ENCODE results near the gene MS4A10. TPM values are rescaled to one million over a fixed set of nuclear protein-coding genes. Genes with fewer than 3 reads are reported as not detected.

The MS4A10 gene
- total and polyA plus RNA-seq, 2 experiments from 2014 or later, result not detected

DNA sequence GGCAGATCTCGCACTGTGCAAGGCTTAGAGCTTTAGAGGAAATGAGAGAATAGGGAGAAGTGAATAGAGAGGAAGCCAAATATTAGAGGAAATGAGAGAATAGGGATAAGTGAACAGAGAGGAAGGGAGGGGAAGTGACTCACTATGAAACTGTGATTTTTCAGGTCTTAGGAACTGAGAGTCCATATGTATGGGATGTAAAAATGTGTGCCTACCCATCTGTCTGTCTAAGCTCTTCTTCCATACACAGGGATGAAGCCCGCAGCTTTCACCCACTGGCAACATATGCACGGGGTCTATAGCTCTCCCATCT is 50.4 kb downstream of the MS4A10 start (continued):
- TF ChIP-seq, protein P1, sequence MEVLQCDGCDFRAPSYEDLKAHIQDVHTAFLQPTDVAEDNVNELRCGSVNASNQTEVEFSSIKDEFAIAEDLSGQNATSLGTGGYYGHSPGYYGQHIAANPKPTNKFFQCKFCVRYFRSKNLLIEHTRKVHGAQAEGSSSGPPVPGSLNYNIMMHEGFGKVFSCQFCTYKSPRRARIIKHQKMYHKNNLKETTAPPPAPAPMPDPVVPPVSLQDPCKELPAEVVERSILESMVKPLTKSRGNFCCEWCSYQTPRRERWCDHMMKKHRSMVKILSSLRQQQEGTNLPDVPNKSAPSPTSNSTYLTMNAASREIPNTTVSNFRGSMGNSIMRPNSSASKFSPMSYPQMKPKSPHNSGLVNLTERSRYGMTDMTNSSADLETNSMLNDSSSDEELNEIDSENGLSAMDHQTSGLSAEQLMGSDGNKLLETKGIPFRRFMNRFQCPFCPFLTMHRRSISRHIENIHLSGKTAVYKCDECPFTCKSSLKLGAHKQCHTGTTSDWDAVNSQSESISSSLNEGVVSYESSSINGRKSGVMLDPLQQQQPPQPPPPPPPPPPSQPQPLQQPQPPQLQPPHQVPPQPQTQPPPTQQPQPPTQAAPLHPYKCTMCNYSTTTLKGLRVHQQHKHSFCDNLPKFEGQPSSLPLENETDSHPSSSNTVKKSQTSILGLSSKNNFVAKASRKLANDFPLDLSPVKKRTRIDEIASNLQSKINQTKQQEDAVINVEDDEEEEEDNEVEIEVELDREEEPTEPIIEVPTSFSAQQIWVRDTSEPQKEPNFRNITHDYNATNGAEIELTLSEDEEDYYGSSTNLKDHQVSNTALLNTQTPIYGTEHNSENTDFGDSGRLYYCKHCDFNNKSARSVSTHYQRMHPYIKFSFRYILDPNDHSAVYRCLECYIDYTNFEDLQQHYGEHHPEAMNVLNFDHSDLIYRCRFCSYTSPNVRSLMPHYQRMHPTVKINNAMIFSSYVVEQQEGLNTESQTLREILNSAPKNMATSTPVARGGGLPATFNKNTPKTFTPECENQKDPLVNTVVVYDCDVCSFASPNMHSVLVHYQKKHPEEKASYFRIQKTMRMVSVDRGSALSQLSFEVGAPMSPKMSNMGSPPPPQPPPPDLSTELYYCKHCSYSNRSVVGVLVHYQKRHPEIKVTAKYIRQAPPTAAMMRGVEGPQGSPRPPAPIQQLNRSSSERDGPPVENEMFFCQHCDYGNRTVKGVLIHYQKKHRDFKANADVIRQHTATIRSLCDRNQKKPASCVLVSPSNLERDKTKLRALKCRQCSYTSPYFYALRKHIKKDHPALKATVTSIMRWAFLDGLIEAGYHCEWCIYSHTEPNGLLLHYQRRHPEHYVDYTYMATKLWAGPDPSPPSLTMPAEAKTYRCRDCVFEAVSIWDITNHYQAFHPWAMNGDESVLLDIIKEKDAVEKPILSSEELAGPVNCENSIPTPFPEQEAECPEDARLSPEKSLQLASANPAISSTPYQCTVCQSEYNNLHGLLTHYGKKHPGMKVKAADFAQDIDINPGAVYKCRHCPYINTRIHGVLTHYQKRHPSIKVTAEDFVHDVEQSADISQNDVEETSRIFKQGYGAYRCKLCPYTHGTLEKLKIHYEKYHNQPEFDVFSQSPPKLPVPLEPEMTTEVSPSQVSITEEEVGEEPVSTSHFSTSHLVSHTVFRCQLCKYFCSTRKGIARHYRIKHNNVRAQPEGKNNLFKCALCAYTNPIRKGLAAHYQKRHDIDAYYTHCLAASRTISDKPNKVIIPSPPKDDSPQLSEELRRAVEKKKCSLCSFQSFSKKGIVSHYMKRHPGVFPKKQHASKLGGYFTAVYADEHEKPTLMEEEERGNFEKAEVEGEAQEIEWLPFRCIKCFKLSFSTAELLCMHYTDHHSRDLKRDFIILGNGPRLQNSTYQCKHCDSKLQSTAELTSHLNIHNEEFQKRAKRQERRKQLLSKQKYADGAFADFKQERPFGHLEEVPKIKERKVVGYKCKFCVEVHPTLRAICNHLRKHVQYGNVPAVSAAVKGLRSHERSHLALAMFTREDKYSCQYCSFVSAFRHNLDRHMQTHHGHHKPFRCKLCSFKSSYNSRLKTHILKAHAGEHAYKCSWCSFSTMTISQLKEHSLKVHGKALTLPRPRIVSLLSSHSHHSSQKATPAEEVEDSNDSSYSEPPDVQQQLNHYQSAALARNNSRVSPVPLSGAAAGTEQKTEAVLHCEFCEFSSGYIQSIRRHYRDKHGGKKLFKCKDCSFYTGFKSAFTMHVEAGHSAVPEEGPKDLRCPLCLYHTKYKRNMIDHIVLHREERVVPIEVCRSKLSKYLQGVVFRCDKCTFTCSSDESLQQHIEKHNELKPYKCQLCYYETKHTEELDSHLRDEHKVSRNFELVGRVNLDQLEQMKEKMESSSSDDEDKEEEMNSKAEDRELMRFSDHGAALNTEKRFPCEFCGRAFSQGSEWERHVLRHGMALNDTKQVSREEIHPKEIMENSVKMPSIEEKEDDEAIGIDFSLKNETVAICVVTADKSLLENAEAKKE (CRISPR knock-in tag; IDR thresholded peaks at IDR 0.05), result no peak
- no peak for TF ChIP-seq ZNF331 (CRISPR knock-in tag; IDR thresholded peaks at IDR 0.05; ENCODE audit: low read depth)

DNA sequence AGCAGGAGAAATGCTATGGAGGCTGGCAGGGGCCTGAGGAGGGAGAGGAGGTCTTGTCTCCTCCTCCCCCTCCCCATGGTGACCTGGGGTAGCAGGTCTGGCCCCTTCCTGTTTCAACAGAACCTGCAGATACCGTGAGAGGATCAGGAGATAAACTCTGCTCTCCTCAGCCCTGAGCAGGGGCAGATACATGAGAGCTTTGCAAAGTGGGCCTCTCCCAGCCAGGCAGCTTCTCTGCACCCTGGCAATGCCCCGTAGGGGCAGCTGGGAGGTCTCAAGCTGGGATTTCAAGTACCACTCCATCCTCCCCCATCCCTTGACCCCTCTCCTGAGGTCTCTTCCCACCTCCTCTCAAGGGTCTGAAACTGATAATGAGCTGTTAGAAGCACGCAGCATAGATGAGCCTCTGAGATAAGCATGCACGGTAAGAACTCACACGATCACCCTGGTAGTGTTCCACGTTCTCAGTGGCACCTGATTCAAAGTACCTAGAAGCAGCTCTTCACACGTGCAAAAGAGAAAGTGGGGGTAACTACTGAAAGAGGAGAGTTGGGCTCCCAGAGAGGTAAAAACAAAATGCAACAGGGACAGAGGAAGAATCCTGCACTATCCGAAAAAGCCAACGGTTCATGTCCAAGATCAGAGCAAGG is 51.9 kb downstream of the MS4A10 start:
- Histone ChIP-seq H3K4me1 (ENCODE audit: insufficient read depth) (peaks cover 4% of the 10 kb centered on the region), H3K79me2 (replicated peaks; ENCODE audit: insufficient read depth) (no peaks in the 10 kb centered on the region), H3K36me3 (ENCODE audit: insufficient read depth) (no peaks in the 10 kb centered on the region), H3K4me3 (no peak overlapping the region), H3K27me3 (ENCODE audit: insufficient read depth) (no peaks in the 10 kb centered on the region), H3K4me2 (no peak overlapping the region), H3F3A (replicated peaks; ENCODE audit: low read depth) (no peaks in the 10 kb centered on the region), H3K9me2 (ENCODE audit: insufficient read depth) (0 out of 2 replicates have a peak, but pooled peaks cover 4% of the 10 kb centered on the region), H4K20me1 (replicated peaks; ENCODE audit: insufficient read depth) (no peaks in the 10 kb centered on the region; the same call in 1 of the 2 replicates), H3K27ac (ENCODE audit: low read depth) (no peak overlapping the region), H2AFZ (no peak overlapping the region)
- Mint-ChIP-seq H3K4me1 (peaks cover 13% of the 10 kb centered on the region), H3K9me3 (no peaks in the 10 kb centered on the region; the same call in 1 of the 3 replicates), H3K27me3 (ENCODE audit: insufficient read depth, low read depth, poor library complexity) (peaks cover 16% of the 10 kb centered on the region), H3K27ac (no peak overlapping the region), H3K4me3 (no peak overlapping the region), H3K36me3 (ENCODE audit: low read depth) (no peaks in the 10 kb centered on the region)
- no peak for ATAC-seq
- TF ChIP-seq, protein P2, sequence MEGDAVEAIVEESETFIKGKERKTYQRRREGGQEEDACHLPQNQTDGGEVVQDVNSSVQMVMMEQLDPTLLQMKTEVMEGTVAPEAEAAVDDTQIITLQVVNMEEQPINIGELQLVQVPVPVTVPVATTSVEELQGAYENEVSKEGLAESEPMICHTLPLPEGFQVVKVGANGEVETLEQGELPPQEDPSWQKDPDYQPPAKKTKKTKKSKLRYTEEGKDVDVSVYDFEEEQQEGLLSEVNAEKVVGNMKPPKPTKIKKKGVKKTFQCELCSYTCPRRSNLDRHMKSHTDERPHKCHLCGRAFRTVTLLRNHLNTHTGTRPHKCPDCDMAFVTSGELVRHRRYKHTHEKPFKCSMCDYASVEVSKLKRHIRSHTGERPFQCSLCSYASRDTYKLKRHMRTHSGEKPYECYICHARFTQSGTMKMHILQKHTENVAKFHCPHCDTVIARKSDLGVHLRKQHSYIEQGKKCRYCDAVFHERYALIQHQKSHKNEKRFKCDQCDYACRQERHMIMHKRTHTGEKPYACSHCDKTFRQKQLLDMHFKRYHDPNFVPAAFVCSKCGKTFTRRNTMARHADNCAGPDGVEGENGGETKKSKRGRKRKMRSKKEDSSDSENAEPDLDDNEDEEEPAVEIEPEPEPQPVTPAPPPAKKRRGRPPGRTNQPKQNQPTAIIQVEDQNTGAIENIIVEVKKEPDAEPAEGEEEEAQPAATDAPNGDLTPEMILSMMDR (conservative IDR thresholded peaks at IDR 0.05; ENCODE audit: low read depth in 2 of 2), result no peak
- TF ChIP-seq EZH2 (IDR thresholded peaks at IDR 0.05; ENCODE audit: low read depth, unreplicated experiment), result no peak
- TF ChIP-seq EZH2phosphoT487 (IDR thresholded peaks at IDR 0.05; ENCODE audit: unreplicated experiment), result no peak
- no peak for TF ChIP-seq POLR2AphosphoS5 (IDR thresholded peaks at IDR 0.05; ENCODE audit: low read depth)
- TF ChIP-seq, protein P3, sequence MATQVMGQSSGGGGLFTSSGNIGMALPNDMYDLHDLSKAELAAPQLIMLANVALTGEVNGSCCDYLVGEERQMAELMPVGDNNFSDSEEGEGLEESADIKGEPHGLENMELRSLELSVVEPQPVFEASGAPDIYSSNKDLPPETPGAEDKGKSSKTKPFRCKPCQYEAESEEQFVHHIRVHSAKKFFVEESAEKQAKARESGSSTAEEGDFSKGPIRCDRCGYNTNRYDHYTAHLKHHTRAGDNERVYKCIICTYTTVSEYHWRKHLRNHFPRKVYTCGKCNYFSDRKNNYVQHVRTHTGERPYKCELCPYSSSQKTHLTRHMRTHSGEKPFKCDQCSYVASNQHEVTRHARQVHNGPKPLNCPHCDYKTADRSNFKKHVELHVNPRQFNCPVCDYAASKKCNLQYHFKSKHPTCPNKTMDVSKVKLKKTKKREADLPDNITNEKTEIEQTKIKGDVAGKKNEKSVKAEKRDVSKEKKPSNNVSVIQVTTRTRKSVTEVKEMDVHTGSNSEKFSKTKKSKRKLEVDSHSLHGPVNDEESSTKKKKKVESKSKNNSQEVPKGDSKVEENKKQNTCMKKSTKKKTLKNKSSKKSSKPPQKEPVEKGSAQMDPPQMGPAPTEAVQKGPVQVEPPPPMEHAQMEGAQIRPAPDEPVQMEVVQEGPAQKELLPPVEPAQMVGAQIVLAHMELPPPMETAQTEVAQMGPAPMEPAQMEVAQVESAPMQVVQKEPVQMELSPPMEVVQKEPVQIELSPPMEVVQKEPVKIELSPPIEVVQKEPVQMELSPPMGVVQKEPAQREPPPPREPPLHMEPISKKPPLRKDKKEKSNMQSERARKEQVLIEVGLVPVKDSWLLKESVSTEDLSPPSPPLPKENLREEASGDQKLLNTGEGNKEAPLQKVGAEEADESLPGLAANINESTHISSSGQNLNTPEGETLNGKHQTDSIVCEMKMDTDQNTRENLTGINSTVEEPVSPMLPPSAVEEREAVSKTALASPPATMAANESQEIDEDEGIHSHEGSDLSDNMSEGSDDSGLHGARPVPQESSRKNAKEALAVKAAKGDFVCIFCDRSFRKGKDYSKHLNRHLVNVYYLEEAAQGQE (IDR thresholded peaks at IDR 0.05; ENCODE audit: unreplicated experiment), result no peak
- no peak for DNase-seq (ENCODE audit: low spot score)

Measured in GM23338 (cell line).